Mammary epithelial cell (primary cell): ENCODE results near the gene MBD4.

Experiments used
- EZH2 ChIP-seq: IDR thresholded peaks from 2 replicates; pipeline ENCODE4 v1.6.1; 2012; ENCODE audit warnings: low read length, inconsistent platforms, borderline replicate concordance
- TF ChIP-seq, protein P1 (sequence below), 2 donors: IDR thresholded peaks in 1 of 2; conservative IDR thresholded peaks in 1 of 2; 2 replicates each; pipeline ENCODE4 v1.5.1; 2011 to 2012; ENCODE audit warnings: inconsistent platforms in 2 of 2, low read length in 2 of 2, mild to moderate bottlenecking in 2 of 2, control low read depth in 1 of 2, low read depth in 1 of 2; ENCODE audit not compliant: insufficient read depth in 1 of 2; ENCODE audit errors: extremely low read depth in 1 of 2

DNA sequence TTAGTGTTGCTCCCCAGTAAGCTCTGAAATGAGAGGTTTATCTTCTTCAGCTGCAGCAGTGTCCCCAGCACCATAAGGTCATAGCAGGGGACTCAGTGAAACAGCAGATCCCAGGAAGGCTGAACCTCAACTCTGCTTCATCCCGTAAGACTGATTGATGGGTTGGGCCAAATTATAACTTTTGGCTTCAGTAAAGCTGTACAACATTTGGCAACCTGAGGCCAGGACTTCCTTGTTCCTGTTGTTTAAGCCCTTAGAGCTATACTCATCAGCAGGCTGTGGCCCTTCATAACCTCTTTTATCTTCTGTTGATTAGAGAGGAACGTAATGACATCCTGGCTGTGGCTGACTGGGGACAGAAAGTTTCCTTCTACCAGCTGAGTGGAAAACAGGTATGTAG, 29.3 kb upstream of the MBD4 start:
- no peak for TF ChIP-seq EZH2
- TF ChIP-seq, protein P1, sequence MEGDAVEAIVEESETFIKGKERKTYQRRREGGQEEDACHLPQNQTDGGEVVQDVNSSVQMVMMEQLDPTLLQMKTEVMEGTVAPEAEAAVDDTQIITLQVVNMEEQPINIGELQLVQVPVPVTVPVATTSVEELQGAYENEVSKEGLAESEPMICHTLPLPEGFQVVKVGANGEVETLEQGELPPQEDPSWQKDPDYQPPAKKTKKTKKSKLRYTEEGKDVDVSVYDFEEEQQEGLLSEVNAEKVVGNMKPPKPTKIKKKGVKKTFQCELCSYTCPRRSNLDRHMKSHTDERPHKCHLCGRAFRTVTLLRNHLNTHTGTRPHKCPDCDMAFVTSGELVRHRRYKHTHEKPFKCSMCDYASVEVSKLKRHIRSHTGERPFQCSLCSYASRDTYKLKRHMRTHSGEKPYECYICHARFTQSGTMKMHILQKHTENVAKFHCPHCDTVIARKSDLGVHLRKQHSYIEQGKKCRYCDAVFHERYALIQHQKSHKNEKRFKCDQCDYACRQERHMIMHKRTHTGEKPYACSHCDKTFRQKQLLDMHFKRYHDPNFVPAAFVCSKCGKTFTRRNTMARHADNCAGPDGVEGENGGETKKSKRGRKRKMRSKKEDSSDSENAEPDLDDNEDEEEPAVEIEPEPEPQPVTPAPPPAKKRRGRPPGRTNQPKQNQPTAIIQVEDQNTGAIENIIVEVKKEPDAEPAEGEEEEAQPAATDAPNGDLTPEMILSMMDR (conservative IDR thresholded peaks at IDR 0.05 in 1 of 2, IDR thresholded peaks at IDR 0.05 in 1 of 2; ENCODE audit: extremely low read depth in 1 of 2, insufficient read depth in 1 of 2, low read depth in 1 of 2, low read length in 2 of 2), result no peak
